HG02798 (cell line): ENCODE measurements around the gene CLASP2.

Experiments
- ATAC-seq: cut with Tn5 transposase; IDR thresholded peaks from one replicate; pipeline ENCODE4 v1.9.1; 2021; ENCODE audit warnings: mild to moderate bottlenecking; ENCODE audit not compliant: unreplicated experiment, poor library complexity

Gene CLASP2

DNA sequence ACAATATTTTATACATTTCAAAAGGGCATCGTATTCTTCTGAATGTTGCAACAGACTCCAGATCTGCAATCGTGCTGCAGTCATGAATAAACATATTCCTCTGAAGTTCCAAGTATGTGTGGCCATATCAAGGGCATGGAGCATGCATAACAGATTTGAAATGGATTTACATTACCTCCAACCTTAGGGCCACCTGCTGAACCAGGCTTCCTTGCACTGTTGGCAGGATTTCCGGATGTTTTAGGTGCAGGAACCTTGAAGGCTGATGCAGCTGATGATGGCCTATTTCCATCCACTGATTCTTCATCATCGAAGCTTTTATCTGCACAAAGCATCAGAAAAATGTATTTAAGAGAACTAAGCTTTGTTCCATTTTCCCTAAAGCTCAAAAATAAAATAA, 73.5 kb downstream of the CLASP2 start:
- no peak for ATAC-seq

DNA sequence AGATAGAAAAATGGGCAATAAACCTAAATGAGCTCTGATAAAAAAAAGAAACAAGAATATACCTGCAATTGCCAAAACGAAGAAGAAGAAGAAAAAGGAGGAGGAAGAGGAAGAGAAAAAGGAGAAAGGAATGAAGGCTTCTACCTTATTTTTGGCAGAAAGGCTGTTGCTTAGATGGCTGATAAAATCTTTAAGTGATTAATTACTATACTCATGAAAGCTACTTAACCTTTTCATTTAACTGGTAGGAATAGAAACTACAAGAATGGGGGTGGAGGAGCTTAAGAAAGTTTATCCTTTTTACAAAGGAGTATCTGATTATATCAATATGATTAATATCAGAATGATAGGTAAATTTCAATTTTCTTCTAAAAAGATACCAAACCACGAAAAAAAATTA, 75.2 kb downstream of the CLASP2 start:
- ATAC-seq = no peak

GRCh38 chr3:33639889-33640288, 78.2 kb downstream of the CLASP2 start:
- no peak for ATAC-seq

DNA sequence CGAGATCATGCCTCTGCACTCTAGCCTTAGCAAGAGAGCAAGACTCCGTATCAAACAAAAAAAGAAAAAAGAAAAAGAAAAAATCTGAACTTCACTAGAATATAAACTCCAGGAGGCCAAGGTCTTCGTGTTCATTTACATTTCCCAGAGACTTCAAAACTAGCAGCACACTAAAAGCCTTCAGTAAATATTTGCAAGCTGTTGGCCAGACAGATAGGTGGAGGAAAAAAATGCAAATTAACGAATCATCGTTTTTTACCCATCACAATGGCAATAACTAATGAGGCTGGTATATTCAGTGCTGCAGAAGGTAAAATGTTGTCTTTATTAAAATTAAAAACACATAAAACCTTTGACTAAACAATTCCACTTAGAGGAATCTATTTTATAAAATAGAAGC, 80.6 kb downstream of the CLASP2 start:
- ATAC-seq = no peak

- no peak for ATAC-seq
Observed at GRCh38 chr3:33636125-33636850, 81.8 kb downstream of the CLASP2 start.

DNA sequence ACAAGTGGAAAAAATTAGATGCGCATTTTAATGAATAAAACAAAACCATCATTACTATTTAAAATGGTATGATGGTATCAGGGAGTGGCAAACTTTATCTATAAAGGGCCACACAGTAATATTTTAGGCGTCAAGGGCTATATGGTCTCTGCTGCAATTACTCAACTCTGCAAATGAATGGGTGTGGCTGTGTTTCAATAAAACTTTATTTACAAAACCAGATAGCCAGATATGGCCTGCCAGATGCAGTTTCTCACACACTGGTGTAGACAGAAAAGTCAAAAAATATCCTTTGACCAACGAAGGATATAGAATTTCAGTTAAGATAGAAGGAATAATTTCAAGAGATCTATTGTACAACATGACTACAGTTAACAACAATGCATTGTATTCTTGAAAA, 83.8 kb downstream of the CLASP2 start:
- no peak for ATAC-seq

DNA sequence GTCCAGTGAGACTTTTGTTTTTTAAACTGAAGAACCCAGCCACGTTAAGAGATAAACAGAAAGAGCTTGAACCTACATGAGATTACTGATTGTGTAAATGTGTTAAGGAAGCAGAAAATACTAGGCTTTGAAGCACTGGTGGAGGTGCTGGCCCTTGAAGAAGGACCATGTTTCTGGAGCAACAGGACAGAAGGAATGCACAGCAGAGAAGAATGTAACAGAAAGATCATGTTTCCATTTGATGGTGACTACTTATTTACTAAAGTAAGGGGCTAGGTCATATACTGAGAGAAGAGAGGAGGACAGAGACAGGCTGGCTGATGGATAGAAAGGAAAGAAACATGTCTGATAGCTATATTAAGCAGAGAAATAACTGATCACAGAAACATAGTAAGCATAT, 88.8 kb downstream of the CLASP2 start:
- ATAC-seq = no peak

DNA sequence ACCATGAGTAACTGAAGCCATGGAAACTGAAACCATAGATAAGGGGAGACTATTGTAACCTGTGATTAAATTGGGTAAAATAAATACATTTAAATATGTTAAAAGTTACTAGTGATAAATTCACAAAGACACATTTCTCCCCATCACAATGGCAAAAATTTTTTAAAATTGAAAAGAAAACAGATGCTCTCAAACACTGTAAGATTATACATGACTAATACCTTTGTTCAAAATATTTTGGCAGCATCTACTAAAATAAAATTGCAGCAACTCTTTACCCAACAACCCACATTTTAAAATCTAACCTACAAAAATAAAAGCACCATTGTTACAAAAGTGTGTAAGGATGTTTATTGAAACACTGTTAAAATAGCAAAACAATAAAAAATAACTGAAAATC, 93.3 kb downstream of the CLASP2 start:
- no peak for ATAC-seq

DNA sequence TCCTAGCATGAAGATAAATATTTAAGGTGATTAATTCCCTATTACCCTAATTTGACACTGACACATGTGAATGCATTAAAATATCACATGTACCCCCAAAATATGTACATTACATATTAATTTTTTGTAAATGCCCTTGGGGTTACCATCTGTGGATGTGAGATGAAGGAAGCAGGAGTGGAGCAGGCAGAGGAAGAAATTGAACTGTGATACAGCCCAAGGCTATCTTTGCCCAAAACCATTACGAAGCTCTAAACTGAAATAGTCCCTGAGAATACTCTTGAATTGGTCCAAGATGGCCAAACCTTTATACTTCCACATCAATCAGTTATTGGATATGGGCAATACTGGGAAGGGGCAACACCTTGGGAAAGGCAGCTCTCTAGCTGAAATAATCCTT, 105.0 kb downstream of the CLASP2 start:
- no peak for ATAC-seq

DNA sequence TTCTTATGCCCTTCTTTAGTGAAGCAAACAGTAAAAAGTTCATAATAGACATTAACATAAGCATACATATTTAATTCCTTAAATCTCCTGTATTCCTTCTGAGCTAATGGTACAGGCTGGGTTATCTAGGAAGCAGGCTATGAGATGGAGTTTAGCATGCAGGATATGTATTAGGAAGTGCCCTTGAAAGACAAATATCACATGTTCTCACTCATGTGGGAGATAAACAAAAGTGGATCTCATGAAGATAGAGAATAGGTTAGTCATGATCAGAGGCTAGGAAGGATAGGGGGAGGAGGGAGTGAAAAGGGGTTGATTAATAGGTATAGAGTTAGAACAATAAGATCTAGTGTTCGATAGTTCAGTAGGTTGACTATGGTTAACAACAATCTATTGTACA, 105.4 kb downstream of the CLASP2 start:
- no peak for ATAC-seq

DNA sequence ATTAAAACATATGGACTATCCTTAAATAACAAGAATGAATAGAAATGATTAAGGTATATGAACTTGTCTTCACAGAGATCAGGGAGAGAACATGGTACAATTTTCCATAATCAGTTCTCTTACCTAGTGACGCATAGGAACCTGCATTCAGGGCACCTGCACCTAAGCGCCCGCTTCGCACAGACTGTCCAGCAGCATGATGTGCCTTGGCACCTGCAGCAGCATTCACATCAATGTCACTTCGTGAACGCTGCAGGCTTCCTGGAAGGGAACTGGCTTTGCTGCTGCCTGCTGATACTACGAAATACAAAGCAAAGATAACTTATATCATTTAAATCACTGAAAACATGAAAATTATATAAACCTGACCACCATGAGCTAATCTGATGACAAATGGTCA, 115.2 kb downstream of the CLASP2 start:
- no peak for ATAC-seq

DNA sequence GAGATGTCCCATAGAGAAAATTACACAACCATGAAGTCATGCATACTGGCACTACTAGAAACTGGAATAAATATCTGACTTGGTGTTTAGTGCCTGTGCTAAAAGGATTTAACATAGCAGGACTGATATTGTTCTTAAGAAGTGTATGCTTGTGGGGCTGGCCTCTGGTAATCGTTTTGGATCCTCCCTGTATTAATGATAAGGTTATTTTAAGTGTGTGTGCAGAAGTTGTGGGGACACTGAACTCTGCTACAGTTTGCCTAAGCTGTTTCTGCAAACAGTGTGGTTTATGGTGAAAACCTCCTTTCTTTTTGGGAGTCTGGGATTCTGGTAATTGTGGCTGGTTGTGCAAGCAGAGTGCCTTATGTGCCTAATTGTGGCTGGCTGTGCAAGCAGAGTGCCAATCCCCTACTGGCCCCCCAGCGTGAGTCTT, 120.8 kb downstream of the CLASP2 start:
- no peak for ATAC-seq

- ATAC-seq = no peak
Observed at GRCh38 chr3:33592999-33593398, 125.1 kb downstream of the CLASP2 start.

GRCh38 chr3:33590541-33590940, 127.5 kb downstream of the CLASP2 start:
- ATAC-seq = no peak

DNA sequence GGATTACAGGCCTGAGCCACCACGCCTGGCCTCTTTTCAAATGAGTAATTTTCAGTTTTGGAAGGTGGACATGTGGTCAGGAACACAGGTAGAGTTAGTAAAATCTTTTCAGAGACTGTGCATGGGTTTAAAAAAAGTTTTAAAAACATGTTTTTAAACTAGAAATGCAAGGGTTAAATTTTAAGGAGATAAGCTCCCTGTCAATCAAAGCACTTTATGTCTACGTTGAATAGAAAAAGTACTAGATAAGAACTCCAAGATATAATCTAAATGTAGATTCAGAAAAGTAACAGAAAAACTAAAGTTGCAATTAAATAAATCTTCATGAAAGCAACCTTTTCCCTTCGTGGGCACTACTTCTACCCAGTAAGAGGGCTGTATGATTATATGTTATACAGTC, 131.7 kb downstream of the CLASP2 start:
- no peak for ATAC-seq

GRCh38 chr3:33582234-33582633, 135.8 kb downstream of the CLASP2 start:
- no peak for ATAC-seq

DNA sequence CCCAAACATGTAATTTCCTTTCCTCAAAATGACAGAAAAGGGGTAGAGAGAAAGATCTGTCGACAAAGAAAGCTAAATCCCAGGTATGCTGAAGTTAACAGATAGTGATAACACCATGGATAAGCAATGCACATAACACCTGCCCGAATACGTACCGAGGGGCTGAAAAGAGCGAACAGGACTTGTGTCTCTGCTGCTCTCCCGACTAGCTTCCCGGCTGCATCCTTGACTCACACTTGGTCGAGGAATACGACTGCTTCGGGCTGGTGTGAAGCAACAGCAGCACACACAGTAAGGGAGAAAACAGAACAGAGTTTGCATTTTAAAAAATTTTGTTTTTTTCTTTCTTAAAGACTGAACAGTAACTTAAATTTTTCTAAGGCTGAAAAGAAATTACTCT, 136.4 kb downstream of the CLASP2 start:
- ATAC-seq = no peak

- no peak for ATAC-seq
Observed at GRCh38 chr3:33579840-33580239, 138.2 kb downstream of the CLASP2 start.

- no peak for ATAC-seq
Observed at GRCh38 chr3:33579178-33579510, 138.9 kb downstream of the CLASP2 start.

DNA sequence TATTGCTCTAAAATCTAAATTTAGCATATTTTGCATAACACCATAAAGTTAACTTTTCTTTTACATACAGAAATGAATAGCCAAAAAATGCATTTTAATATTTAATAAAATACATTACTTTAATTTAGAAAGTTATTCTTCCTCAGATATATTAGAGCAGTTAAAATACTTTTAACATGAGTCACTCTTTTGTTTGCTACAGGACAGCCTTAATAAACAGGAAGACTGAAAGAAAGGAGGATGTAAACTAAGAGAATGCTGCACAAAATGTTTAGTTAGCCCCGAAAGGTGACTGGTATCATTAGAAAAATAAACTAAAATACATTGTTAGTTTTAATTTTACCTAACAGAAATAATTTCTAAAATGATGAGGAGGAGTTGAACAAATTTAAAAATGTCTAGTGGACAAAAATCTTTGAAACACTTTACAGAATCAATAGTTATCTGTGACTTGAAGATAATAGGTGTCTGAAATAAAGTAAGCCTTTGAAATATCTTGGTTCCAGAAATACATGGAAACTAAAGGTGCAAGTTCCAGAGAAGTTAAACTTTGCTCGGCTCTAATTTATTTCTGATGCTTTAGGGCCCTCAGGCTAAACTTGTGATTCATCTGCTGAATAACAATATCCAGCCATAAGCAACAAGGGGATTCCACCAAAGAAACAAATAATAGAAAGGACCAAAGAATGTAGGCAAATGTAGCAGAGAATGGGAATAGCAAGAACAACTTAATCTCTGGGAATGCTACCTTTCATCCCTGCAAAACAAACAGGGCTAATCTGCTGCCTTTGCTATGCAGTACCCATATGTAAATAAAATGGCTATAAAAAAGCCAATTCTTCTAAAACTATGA, 139.5 kb downstream of the CLASP2 start:
- ATAC-seq = no peak

GRCh38 chr3:33577588-33577987, 140.5 kb downstream of the CLASP2 start:
- no peak for ATAC-seq

GRCh38 chr3:33577173-33577572, 140.9 kb downstream of the CLASP2 start:
- no peak for ATAC-seq
